Prostate gland (tissue), 2 donors: ENCODE measurements around the gene WDR83.

Experiments
- POLR2A ChIP-seq: fragments of 450-650 bp; IDR thresholded peaks from one replicate; pipeline ENCODE4 v1.6.1; 2016; ENCODE audit warnings: antibody characterized with exemption, mild to moderate bottlenecking
- TF ChIP-seq, protein P1 (sequence below), 4 experiments: fragments of 200-600 bp in 2 of 4; fragments of 450-650 bp in 2 of 4; sonication (generic) in 2 of 4; IDR thresholded peaks; 1 replicate in 3 of 4; 2 replicates in 1 of 4; pipeline ENCODE4 v1.5.1; 2016 to 2019; ENCODE audit warnings: antibody characterized with exemption in 4 of 4, mild to moderate bottlenecking in 2 of 4, moderate library complexity in 2 of 4

DNA sequence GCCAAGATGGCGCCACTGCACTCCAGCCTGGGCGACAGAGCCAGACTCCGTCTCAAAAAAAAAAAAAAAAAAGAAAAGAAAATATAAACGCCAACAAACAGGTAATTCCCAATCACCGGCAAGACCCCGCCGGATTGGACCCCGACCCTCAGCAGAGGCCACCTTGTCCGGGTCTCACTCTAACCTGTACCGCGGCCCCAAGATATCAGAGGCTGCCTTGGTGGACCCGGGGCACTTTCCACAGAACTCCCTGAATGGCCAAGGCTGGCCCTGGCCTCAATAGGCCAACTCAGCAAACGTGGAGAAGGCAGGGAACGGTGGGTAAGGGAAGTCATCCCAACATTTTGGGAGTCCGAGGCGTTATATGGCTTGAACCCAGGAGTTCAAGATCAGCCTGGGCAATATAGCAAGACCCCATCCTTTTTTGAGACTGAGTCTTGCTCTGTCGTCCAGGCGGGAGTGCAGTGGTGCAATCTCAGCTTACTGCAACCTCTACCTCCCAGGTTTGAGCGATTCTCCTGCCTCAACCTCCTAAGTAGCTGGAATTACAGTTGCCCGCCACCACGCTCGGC, 27.9 kb upstream of the WDR83 start:
- TF ChIP-seq, protein P1, sequence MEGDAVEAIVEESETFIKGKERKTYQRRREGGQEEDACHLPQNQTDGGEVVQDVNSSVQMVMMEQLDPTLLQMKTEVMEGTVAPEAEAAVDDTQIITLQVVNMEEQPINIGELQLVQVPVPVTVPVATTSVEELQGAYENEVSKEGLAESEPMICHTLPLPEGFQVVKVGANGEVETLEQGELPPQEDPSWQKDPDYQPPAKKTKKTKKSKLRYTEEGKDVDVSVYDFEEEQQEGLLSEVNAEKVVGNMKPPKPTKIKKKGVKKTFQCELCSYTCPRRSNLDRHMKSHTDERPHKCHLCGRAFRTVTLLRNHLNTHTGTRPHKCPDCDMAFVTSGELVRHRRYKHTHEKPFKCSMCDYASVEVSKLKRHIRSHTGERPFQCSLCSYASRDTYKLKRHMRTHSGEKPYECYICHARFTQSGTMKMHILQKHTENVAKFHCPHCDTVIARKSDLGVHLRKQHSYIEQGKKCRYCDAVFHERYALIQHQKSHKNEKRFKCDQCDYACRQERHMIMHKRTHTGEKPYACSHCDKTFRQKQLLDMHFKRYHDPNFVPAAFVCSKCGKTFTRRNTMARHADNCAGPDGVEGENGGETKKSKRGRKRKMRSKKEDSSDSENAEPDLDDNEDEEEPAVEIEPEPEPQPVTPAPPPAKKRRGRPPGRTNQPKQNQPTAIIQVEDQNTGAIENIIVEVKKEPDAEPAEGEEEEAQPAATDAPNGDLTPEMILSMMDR (IDR thresholded peaks at IDR 0.05), result no peak
- TF ChIP-seq POLR2A, result no peak
